IMR-90 (cell line): Measurements from ENCODE around the gene SLC2A13. TPM values are rescaled to one million over a fixed set of nuclear protein-coding genes. Genes with fewer than 3 reads are reported as not detected.

Experiments
- ATAC-seq: fragments of 200-7000 bp; cut with Tn5 transposase; 2 replicates; pipeline ENCODE4 v1.9.1; 2020; ENCODE audit warnings: low read depth, mild to moderate bottlenecking, moderate library complexity
- BruUV-seq: library from RNA; stranded (reverse); fragments of 400-500 nt; replicated peaks from 2 replicates; lab custom pipeline; 2021; lab: Mats Ljungman, UMichigan
- CTCF ChIA-PET: fragments of 300-600 bp; formaldehyde crosslinking; extraction: SDS; loops from one replicate; lab custom pipeline; 2021; ENCODE audit warnings: antibody characterized with exemption; lab: Yijun Ruan, JAX
- POLR2A ChIA-PET: fragments of 300-600 bp; sonication (Branson Sonifier 250); formaldehyde crosslinking; loops from one replicate; lab custom pipeline; 2022; ENCODE audit warnings: antibody characterized with exemption; ENCODE audit not compliant: unreplicated experiment; lab: Charles Lee
- DNase-seq: peaks from one replicate; pipeline ENCODE4 v3.0.0; 2013
- H2AFZ ChIP-seq: replicated peaks from 2 replicates; pipeline ENCODE3; 2013; ENCODE audit warnings: low read length, mild to moderate bottlenecking; ENCODE audit not compliant: poor library complexity
- H2AK5ac ChIP-seq: 2 replicates; pipeline ENCODE4 v1.6.1; 2013; ENCODE audit warnings: low read depth, low read length, inconsistent platforms
- H2AK9ac ChIP-seq: replicated peaks from 2 replicates; pipeline ENCODE3; 2013; ENCODE audit warnings: mild to moderate bottlenecking, low read depth, low read length, moderate library complexity; ENCODE audit not compliant: poor library complexity
- H2BK120ac ChIP-seq: 2 replicates; pipeline ENCODE4 v1.6.1; 2013; ENCODE audit warnings: low read depth, low read length, inconsistent platforms
- H2BK15ac ChIP-seq: 3 replicates; pipeline ENCODE4 v1.6.1; 2013; ENCODE audit warnings: low read depth, low read length, inconsistent platforms
- H2BK20ac ChIP-seq: 2 replicates; pipeline ENCODE4 v1.6.1; 2013; ENCODE audit warnings: low read depth, mild to moderate bottlenecking, inconsistent platforms, low read length, moderate library complexity
- H2BK5ac ChIP-seq: 2 replicates; pipeline ENCODE4 v1.6.1; 2013; ENCODE audit warnings: mild to moderate bottlenecking, low read depth, low read length, inconsistent platforms; ENCODE audit not compliant: poor library complexity, severe bottlenecking
- H3K14ac ChIP-seq: replicated peaks from 2 replicates; pipeline ENCODE4 v1.6.1; 2013; ENCODE audit warnings: low read depth, low read length, inconsistent platforms
- H3K18ac ChIP-seq: 2 replicates; pipeline ENCODE4 v1.6.1; 2013; ENCODE audit warnings: low read depth, low read length, control low read depth
- H3K23ac ChIP-seq: 2 replicates; pipeline ENCODE4 v1.6.1; 2013; ENCODE audit warnings: low read depth, low read length, inconsistent platforms
- H3K27ac ChIP-seq: 2 replicates; pipeline ENCODE4 v1.5.1; 2013; ENCODE audit warnings: mild to moderate bottlenecking, control low read depth, low read length; ENCODE audit not compliant: insufficient read depth
- H3K27me3 ChIP-seq: 2 replicates; pipeline ENCODE4 v1.6.1; 2013; ENCODE audit warnings: low read length; ENCODE audit not compliant: control insufficient read depth, insufficient read depth
- H3K36me3 ChIP-seq: 2 replicates; pipeline ENCODE4 v1.6.1; 2013; ENCODE audit warnings: low read length, mixed read lengths; ENCODE audit not compliant: control insufficient read depth, insufficient read depth
- H3K4ac ChIP-seq: 2 replicates; pipeline ENCODE4 v1.6.1; 2013; ENCODE audit warnings: low read depth, low read length, inconsistent platforms
- H3K4me1 ChIP-seq: 2 replicates; pipeline ENCODE4 v1.6.1; 2013; ENCODE audit warnings: low read length, mixed read lengths; ENCODE audit not compliant: control insufficient read depth, insufficient read depth
- H3K4me2 ChIP-seq: 2 replicates; pipeline ENCODE4 v1.6.1; 2013; ENCODE audit warnings: low read depth, mild to moderate bottlenecking, control low read depth, low read length, moderate library complexity
- H3K4me3 ChIP-seq: 2 replicates; pipeline ENCODE4 v1.5.1; 2013; ENCODE audit warnings: low read depth, mild to moderate bottlenecking, control low read depth, low read length, moderate library complexity; ENCODE audit not compliant: insufficient read depth
- H3K56ac ChIP-seq: 2 replicates; pipeline ENCODE4 v1.6.1; 2013; ENCODE audit warnings: low read length, inconsistent platforms; ENCODE audit not compliant: insufficient read depth; ENCODE audit errors: extremely low read depth
- H3K79me1 ChIP-seq, 2 experiments: 2 replicates each; pipeline ENCODE4 v1.6.1; 2013; ENCODE audit warnings: low read length in 2 of 2, inconsistent platforms in 1 of 2, low read depth in 1 of 2
- H3K9ac ChIP-seq: 2 replicates; pipeline ENCODE4 v1.6.1; 2013; ENCODE audit warnings: low read depth, low read length, control low read depth
- H3K9me1 ChIP-seq: 2 replicates; pipeline ENCODE4 v1.6.1; 2013; ENCODE audit warnings: low read length, inconsistent platforms; ENCODE audit not compliant: insufficient read depth
- H3K9me3 ChIP-seq: 2 replicates; pipeline ENCODE4 v1.6.1; 2013; ENCODE audit warnings: low read length; ENCODE audit not compliant: control insufficient read depth, insufficient read depth
- H4K20me1 ChIP-seq: 2 replicates; pipeline ENCODE4 v1.6.1; 2013; ENCODE audit warnings: low read length, inconsistent platforms; ENCODE audit not compliant: insufficient read depth
- H4K5ac ChIP-seq: 2 replicates; pipeline ENCODE4 v1.6.1; 2013; ENCODE audit warnings: mild to moderate bottlenecking, low read depth, low read length, control low read depth
- H4K8ac ChIP-seq, 2 experiments: 2 replicates each; pipeline ENCODE4 v1.6.1; 2013; ENCODE audit warnings: low read depth in 2 of 2, low read length in 2 of 2, control low read depth in 1 of 2, inconsistent platforms in 1 of 2
- H4K91ac ChIP-seq: 2 replicates; pipeline ENCODE4 v1.6.1; 2013; ENCODE audit warnings: low read depth, low read length, inconsistent platforms; ENCODE audit not compliant: insufficient read depth
- BHLHE40 ChIP-seq: fragments of 150-350 bp; IDR thresholded peaks from 2 replicates; pipeline ENCODE4 v1.6.1; 2016; ENCODE audit warnings: mild to moderate bottlenecking, low read depth, low read length
- CEBPB ChIP-seq: IDR thresholded peaks from 2 replicates; pipeline ENCODE4 v1.6.1; 2012; ENCODE audit warnings: low read depth, low read length, improper control_type of control experiment
- CHD1 ChIP-seq: IDR thresholded peaks from 2 replicates; pipeline ENCODE4 v1.6.1; 2012; ENCODE audit warnings: low read depth, low read length, improper control_type of control experiment
- FOS ChIP-seq: fragments of 150-350 bp; IDR thresholded peaks from 2 replicates; pipeline ENCODE4 v1.6.1; 2016; ENCODE audit warnings: low read depth, low read length
- MAFK ChIP-seq: IDR thresholded peaks from 2 replicates; pipeline ENCODE4 v1.6.1; 2012; ENCODE audit warnings: low read depth, low read length, improper control_type of control experiment
- MAZ ChIP-seq: IDR thresholded peaks from 2 replicates; pipeline ENCODE4 v1.6.1; 2012; ENCODE audit warnings: low read depth, mild to moderate bottlenecking, low read length, improper control_type of control experiment, moderate library complexity, borderline replicate concordance
- MXI1 ChIP-seq: IDR thresholded peaks from 2 replicates; pipeline ENCODE4 v1.6.1; 2012; ENCODE audit warnings: low read depth, mild to moderate bottlenecking, low read length, moderate library complexity, borderline replicate concordance
- NFE2L2 ChIP-seq: fragments of 150-350 bp; IDR thresholded peaks from 2 replicates; pipeline ENCODE4 v1.6.1; 2016; ENCODE audit warnings: low read depth, mild to moderate bottlenecking, low read length
- POLR2A ChIP-seq: IDR thresholded peaks from 2 replicates; pipeline ENCODE4 v1.6.1; 2012; ENCODE audit warnings: mild to moderate bottlenecking, low read depth, low read length
- RAD21 ChIP-seq: IDR thresholded peaks from 2 replicates; pipeline ENCODE4 v1.6.1; 2012; ENCODE audit warnings: low read length, improper control_type of control experiment
- RCOR1 ChIP-seq: IDR thresholded peaks from 2 replicates; pipeline ENCODE4 v1.6.1; 2012; ENCODE audit warnings: mild to moderate bottlenecking, low read length, improper control_type of control experiment; ENCODE audit not compliant: insufficient replicate concordance
- RFX5 ChIP-seq: IDR thresholded peaks from 2 replicates; pipeline ENCODE4 v1.8.0; 2012; ENCODE audit warnings: low read depth, mild to moderate bottlenecking, low read length, moderate library complexity
- SMC3 ChIP-seq: fragments of 150-350 bp; IDR thresholded peaks from 2 replicates; pipeline ENCODE4 v1.6.1; 2016; ENCODE audit warnings: low read depth, mild to moderate bottlenecking, antibody characterized with exemption, low read length, moderate library complexity
- WGBS, 2 experiments: methylation state at CpG; one replicate each; pipeline versions ENCODE4 v1.1.5 to v1.1.7; 2013; ENCODE audit warnings: missing lambda C conversion rate in 2 of 2; ENCODE audit not compliant: insufficient read length in 1 of 2; ENCODE audit errors: extremely low coverage in 2 of 2; 5-methylcytosine and 5-hydroxymethylcytosine counted together
- dilution Hi-C: fragments of 300-500 bp; cut with HindIII; formaldehyde crosslinking; loops from one replicate; pipeline ENCODE4 v1.14.3; 2018; ENCODE audit warnings: low sequenced_read_pairs; ENCODE audit not compliant: unreplicated experiment
- in situ Hi-C: fragments of 300-500 bp; cut with MboI; formaldehyde crosslinking; loops from 3 replicates; pipeline ENCODE4 v1.14.3; 2019; ENCODE audit warnings: low sequenced_read_pairs, inconsistent platforms, mixed read lengths
- intact Hi-C: fragments of 100-400 bp; cut with micrococcal nuclease; formaldehyde crosslinking; loops from 2 replicates; pipeline ENCODE4 v1.10.0; 2022
- polyA plus RNA-seq, 3 experiments: library from polyadenylated mRNA; depleted of rRNA; stranded (reverse); fragments of >200 nt; gene quantifications; 2 replicates each; pipeline ENCODE4 v1.2.3, GENCODE V29; 2012; ENCODE audit warnings: low replicate concordance in 1 of 3
- total RNA-seq: library from RNA; depleted of rRNA; stranded (reverse); fragments of >200 nt; gene quantifications from 2 replicates; pipeline ENCODE4 v1.2.3, GENCODE V29; 2012
- TF ChIP-seq, protein P1 (sequence below): conservative IDR thresholded peaks from 2 replicates; pipeline ENCODE4 v1.5.1; 2012; ENCODE audit warnings: mild to moderate bottlenecking, low read depth, low read length, improper control_type of control experiment
- TF ChIP-seq, protein P2 (sequence below): fragments of 150-350 bp; IDR thresholded peaks from 2 replicates; pipeline ENCODE4 v1.6.1; 2016; ENCODE audit warnings: low read depth, mild to moderate bottlenecking, low read length, moderate library complexity, borderline replicate concordance
- TF ChIP-seq, protein P3 (sequence below): fragments of 150-350 bp; IDR thresholded peaks from 2 replicates; pipeline ENCODE4 v1.6.1; 2017; ENCODE audit warnings: mild to moderate bottlenecking, antibody characterized with exemption, low read length, low read depth

SLC2A13 gene
- total and polyA plus RNA-seq, 2 of the 4 experiments (the other 2 are of a cell fraction), result 1.5 to 3.9 TPM

DNA sequence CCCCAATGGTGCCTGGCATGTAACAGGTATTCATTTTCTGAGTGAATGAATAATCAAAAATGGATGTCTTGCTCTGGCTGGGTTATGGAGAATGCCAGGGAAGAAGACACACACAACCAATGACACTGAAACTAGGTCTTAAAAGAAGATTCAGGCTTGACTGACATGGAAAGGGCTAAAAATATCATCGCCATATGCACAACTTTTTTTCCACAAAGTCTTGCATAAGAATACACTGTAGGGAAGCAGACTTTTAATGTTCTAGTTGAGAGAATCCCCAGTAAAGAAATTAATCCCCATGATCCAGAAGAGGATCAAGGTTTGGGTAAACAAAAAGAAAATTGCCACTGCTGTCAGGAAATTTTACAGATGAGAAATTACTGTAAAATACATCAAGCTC, 116.4 kb downstream of the SLC2A13 start:
- Histone ChIP-seq H3K9me1 (no peaks in the 10 kb centered on the region), H3K14ac (no peak overlapping the region), H3K56ac (no peak overlapping the region), H3K4me2 (no peak overlapping the region), H2BK120ac (no peak overlapping the region), H2BK15ac (no peak overlapping the region), H2BK5ac (no peak overlapping the region), H3K27me3 (no peaks in the 10 kb centered on the region), H3K9me3 (no peaks in the 10 kb centered on the region), H3K4ac (no peak overlapping the region), H4K8ac (no peak overlapping the region), H4K91ac (no peak overlapping the region), H2AK5ac (no peak overlapping the region), H2BK20ac (no peak overlapping the region), H3K79me1 (no peaks in the 10 kb centered on the region; a peak in 1 of 4 replicates), H3K27ac (no peak overlapping the region), H3K4me3 (no peak overlapping the region), H4K20me1 (no peaks in the 10 kb centered on the region), H3K4me1 (no peaks in the 10 kb centered on the region), H3K36me3 (no peaks in the 10 kb centered on the region), H2AK9ac (no peak overlapping the region), H2AFZ (no peak overlapping the region), H3K18ac (no peak overlapping the region), H4K5ac (no peak overlapping the region), H3K23ac (no peak overlapping the region), H3K9ac (no peak overlapping the region)
- DNase-seq, result no peak
- no TSS peak for BruUV-seq
- WGBS, 2 experiments, result no CpG with 5 or more reads among the region's 1 CpG
- dilution Hi-C loops (no loop called here), intact Hi-C loops (no loop called here), in situ Hi-C loops (loop anchor here (5.0 kb wide), 1 partner anchor 222 kb away; no protein-coding TSS in a partner anchor)
- ChIA-PET POLR2A (interaction anchor here (0.6 kb wide), 1 partner anchor 22 kb away, joined by 3 read pairs; no protein-coding TSS in a partner anchor), CTCF (no interaction called here)
- TF ChIP-seq SMC3 (no peak), BHLHE40 (no peak), MAZ (no peak), FOS (no peak), CEBPB (no peak), MXI1 (no peak), MAFK (no peak), CHD1 (no peak), RCOR1 (no peak), NFE2L2 (no peak), POLR2A (no peak), RFX5 (no peak), RAD21 (no peak)
- TF ChIP-seq, protein P1, sequence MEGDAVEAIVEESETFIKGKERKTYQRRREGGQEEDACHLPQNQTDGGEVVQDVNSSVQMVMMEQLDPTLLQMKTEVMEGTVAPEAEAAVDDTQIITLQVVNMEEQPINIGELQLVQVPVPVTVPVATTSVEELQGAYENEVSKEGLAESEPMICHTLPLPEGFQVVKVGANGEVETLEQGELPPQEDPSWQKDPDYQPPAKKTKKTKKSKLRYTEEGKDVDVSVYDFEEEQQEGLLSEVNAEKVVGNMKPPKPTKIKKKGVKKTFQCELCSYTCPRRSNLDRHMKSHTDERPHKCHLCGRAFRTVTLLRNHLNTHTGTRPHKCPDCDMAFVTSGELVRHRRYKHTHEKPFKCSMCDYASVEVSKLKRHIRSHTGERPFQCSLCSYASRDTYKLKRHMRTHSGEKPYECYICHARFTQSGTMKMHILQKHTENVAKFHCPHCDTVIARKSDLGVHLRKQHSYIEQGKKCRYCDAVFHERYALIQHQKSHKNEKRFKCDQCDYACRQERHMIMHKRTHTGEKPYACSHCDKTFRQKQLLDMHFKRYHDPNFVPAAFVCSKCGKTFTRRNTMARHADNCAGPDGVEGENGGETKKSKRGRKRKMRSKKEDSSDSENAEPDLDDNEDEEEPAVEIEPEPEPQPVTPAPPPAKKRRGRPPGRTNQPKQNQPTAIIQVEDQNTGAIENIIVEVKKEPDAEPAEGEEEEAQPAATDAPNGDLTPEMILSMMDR, result no peak
- TF ChIP-seq, protein P2, sequence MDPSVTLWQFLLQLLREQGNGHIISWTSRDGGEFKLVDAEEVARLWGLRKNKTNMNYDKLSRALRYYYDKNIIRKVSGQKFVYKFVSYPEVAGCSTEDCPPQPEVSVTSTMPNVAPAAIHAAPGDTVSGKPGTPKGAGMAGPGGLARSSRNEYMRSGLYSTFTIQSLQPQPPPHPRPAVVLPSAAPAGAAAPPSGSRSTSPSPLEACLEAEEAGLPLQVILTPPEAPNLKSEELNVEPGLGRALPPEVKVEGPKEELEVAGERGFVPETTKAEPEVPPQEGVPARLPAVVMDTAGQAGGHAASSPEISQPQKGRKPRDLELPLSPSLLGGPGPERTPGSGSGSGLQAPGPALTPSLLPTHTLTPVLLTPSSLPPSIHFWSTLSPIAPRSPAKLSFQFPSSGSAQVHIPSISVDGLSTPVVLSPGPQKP, result no peak
- TF ChIP-seq, protein P3, sequence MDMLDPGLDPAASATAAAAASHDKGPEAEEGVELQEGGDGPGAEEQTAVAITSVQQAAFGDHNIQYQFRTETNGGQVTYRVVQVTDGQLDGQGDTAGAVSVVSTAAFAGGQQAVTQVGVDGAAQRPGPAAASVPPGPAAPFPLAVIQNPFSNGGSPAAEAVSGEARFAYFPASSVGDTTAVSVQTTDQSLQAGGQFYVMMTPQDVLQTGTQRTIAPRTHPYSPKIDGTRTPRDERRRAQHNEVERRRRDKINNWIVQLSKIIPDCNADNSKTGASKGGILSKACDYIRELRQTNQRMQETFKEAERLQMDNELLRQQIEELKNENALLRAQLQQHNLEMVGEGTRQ, result no peak
- no peak for ATAC-seq
